Caki2 (cell line): ENCODE data around the gene FAM193B. TPM values are rescaled to one million over a fixed set of nuclear protein-coding genes. Genes with fewer than 3 reads are reported as not detected.

Source experiments
- DNase-seq: peaks from one replicate; pipeline ENCODE4 v3.0.0-alpha.2; 2015; ENCODE audit warnings: low read depth
- in situ Hi-C: cut with HindIII; loops from 2 replicates; pipeline ENCODE4 v1.10.0; 2016; ENCODE audit warnings: low sequenced_read_pairs, low pct_unique_long_range_greater_than_20kb, mixed read lengths
- total RNA-seq: library from RNA; depleted of rRNA; stranded (reverse); fragments of >200 nt; shearing (Covaris generic); gene quantifications from 2 replicates; pipeline ENCODE4 v1.2.3, GENCODE V29; 2014; ENCODE audit warnings: low replicate concordance

Gene FAM193B
- total RNA-seq, 1 experiment from 2014 or later, result 29.2 TPM

DNA sequence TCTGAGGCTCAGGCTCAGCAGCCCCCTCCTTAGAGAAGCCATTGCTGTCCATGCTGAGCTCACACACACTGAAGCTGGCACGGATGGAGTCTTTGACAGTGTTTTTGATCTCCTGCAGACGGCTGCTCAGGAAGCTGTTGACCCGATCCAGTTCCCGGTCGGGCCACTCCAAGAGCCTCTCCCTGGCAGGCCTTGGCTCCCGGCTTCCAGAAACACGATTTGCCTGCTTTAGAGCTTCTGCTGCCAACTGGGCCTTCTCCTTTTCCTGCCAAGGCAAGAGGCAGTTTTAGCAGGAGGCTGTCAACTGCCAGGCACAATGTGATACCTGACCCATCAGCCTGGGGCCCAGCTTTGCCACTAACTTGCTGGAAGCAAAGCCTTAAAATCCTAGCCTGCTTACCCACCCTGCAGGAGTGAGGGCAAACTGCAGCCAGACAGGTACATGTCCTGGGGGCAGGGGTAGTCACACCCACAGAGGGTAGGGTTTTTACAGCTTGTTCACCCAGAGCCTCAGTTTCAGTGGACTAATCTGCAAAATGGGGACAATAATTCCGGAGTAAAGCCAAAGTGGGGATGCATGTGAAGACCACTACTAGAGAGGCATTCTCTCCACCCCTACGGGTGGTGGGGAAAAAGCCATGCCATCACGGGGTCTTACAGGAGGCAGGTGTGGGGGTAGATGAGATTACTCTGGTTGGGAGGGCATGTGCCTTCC is 29.3 kb downstream of the FAM193B start:
- in situ Hi-C loops, result no loop called here
- DNase-seq, result no peak

- no peak for DNase-seq
- in situ Hi-C loops, result no loop called here
These were observed 29.8 kb downstream of the FAM193B start for GRCh38 chr5:177524539-177524900.

DNA sequence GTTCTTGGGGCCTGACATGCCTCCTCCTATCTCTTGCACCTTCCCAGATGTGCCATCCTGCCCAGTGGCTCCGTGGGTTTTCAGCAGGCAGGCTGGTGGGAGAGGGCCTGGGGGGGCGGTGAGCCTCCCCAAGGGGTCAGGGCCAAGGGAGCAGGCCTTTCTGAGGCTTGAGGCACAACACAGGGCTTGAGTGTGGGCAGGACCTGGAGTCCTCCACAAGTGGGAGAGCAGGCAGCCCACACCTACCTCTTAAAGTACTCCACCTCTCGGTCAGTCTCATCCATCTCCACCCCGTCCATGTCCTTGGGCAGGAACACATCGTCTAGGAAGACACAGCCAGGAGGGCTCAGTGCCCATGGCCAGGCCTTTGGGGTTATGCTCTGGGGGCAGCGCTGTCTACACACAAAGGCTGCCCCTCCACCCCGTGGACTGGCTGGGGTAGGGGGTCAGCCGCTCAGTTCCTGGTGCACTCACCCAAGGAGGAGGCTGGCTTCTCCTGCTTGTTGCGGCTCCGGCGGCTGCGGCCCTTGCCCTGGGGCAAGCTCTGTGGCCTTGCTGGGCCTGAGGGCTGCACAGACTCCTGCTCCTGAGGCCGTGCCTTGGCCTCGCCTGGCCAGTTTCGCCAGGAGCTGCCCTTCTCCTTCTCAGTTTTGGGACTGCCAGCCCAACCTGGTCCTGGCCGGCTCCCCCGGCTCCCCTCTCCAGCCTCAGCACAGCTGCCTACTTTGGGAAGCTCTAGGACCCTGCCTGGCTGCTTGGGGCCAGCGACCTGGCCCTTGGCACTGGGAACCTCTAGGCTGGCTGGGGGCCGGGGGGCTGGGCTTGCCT is 30.4 kb downstream of the FAM193B start:
- in situ Hi-C loops, result no loop called here
- no peak for DNase-seq

GRCh38 chr5:177520916-177521513 is 33.3 kb downstream of the FAM193B start:
- in situ Hi-C loops, result no loop called here
- no peak for DNase-seq

DNA sequence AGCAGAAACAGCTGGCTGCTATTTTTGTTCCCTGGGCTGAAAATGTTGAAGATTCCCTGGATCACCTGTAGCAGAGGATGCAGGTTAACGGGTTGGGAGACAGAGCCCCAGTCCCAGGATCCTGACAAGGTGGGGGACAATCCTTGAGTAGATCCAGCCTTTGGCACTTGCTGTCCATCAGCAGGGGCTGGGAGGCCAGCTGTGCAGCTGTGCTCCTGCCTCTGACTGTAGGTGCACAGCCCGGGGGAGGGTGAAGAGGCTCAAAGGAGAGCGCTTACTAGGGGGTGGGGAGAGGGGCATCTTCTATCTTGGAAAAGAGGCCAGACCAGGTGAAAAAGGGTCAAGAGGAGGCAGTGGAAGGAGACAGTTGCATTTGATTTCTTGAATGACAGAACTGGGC is 34.1 kb downstream of the FAM193B start:
- in situ Hi-C loops, result no loop called here

DNA sequence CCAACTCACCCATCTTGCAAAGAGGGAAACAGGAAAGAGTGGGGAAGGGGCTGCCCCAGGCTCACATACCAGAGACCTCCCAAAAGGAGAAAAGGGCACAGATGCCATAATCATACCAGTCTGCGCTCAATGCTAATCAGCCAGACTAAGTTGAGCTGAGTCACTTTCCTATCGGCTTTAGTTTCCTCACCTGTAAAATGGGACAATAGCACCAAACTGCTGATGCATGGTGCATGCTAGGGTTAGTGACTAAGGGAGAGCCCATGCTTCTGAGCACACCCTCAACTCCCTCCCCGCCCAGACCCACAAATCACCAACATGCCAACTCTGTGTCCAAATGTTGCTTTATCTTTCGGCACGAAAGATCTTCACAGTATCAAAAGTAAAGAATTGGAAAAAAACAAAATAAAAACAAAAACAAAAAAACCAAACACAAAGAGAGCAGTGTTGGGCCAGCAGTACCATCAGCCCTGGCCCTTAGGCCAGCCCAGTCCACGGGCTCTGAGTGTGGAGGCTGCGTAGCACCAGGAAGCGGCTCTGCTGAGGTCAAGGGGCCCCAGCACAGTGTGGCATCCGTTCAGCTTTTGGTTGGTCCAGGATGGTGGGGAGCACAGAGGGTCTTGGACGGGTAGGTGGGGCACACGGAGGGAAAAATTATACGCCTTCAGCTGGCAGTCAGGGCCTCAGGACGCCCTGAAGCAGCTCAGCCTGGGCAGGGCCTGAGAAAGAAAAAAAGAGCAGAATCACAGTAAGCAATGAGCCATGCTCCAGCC is 34.7 kb downstream of the FAM193B start:
- no peak for DNase-seq
- in situ Hi-C loops, result no loop called here

More for the DNA sequence above, 34.1 kb downstream of the FAM193B start:
- DNase-seq, result no peak

DNA sequence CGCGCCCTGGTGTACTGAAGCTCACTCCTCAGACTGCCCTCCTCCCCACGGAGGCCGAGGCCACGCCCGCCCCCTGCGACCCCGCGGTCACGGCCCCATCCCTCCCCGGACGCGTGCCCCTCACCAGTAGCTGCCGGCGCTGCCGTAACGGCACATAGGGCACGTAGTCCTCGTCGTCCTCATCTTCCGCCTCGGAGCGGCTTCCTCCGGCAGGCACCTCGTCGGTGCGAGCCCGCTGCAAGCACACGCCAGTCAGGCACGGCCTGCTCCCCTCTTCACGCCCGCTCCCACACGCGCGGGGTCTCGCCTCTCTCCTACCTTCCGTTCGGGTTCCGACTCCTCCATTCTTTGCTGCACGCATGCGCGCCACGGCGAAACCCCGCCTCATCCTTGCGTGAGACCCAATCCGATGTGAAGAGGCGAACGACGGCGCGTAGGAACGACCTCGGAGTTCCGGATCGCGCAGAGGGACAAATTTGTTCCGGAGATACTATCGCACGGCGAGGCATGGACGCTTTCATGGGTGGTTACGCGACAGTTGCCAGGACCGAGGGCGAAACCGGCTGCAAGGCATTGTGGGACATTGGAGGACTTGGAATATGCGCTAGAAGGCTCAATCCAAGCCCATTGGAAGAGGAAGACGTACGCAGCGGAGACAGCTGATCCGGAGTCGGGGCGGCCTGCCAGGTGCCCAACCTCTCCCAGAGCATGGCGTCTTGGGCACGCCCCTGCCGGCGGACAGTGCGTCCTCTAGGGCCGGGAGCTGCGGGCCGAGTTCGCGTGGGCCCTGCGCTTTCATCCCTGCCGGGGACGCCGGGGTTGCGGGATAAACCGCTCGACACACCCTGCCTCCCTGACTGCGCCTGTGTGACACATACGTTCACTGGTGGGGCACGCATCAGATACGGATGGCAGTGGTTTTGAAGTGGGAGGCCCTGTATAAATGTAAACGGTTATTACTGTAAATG is 37.5 kb downstream of the FAM193B start, which contains the start of gene DDX41:
TSS of gene DDX41 (minus strand) at position 361 of the 968 bp plus-strand sequence. CDS start at position 345, 16 bp downstream.
- in situ Hi-C loops, result no loop called here
- DNase-seq, result peak; percentile 99

- no peak for DNase-seq
- in situ Hi-C loops, result no loop called here
These were observed 38.8 kb downstream of the FAM193B start for GRCh38 chr5:177515580-177515979.

DNA sequence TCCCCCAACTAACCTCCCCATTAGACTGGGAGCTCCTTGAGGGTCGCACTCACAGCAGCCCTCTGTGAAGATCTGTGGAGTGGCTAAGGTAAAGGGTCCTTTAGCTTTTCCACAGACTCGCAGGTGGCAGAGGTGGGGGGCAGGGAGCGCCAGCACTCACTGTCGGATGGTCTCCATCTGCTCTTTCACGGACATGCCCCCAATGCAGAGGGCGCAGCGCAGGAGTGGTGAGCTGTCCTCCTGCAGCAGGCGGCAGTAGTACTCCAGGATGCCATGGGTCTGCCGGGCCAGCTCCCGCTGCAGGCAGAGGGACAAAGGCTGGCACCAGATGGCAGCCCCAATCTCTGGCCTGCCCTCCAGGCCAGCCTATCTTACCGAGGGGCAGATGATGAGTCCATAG is 39.8 kb downstream of the FAM193B start:
- in situ Hi-C loops, result no loop called here
- no peak for DNase-seq

- in situ Hi-C loops, result no loop called here
- no peak for DNase-seq
These were observed 40.9 kb downstream of the FAM193B start for GRCh38 chr5:177513500-177513899.

- in situ Hi-C loops, result no loop called here
- no peak for DNase-seq
These were observed 41.5 kb downstream of the FAM193B start for GRCh38 chr5:177512736-177513380.

- in situ Hi-C loops, result no loop called here
These were observed 42.3 kb downstream of the FAM193B start for GRCh38 chr5:177511796-177512675.

DNA sequence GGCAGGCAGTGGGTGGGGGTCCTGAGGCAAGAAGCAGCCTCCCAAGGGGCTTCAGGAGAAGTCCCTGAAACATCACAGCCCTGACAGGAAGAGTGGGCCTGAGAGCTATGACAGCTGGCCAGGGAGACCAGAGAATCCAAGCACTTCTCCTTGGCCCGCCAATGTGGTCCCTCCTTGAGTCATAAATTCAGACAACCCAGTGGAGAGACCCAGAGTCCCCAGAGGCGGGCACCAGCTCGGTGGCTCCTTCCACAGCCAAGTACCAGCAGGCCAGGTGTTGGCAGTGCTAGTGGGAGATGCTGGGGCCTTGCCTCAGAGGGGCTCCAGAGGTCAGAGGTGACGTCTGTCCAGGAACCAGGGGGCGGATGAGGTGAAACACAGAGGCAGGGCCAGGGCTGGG is 43.2 kb downstream of the FAM193B start:
- in situ Hi-C loops, result no loop called here

More at GRCh38 chr5:177511796-177512675, 42.3 kb downstream of the FAM193B start:
- no peak for DNase-seq

GRCh38 chr5:177510567-177511053 is 43.8 kb downstream of the FAM193B start:
- no peak for DNase-seq
- in situ Hi-C loops, result no loop called here

More for the DNA sequence above, 43.2 kb downstream of the FAM193B start:
- no peak for DNase-seq

- in situ Hi-C loops, result no loop called here
- DNase-seq, result no peak
These were observed 44.3 kb downstream of the FAM193B start for GRCh38 chr5:177509991-177510566.
